OCI-LY7 (cell line): ENCODE data around the gene TMEM183A.

Source experiments
- CTCF ChIP-seq: fragments of 200-600 bp; sonication (generic); conservative IDR thresholded peaks from 2 replicates; pipeline ENCODE4 v1.5.1; 2014; ENCODE audit warnings: mild to moderate bottlenecking, antibody characterized with exemption, low read length, moderate library complexity, mixed read lengths
- EZH2phosphoT487 ChIP-seq: fragments of 200-600 bp; sonication (generic); IDR thresholded peaks from 2 replicates; pipeline ENCODE4 v1.6.1; 2018; ENCODE audit warnings: low read depth, borderline replicate concordance, mild to moderate bottlenecking, mixed run types, antibody characterized with exemption, low read length, moderate library complexity, mixed read lengths

- TF ChIP-seq CTCF = no peak
- TF ChIP-seq EZH2phosphoT487 = no peak
These were observed 21.8 kb downstream of the TMEM183A start for GRCh38 chr1:203028784-203029553.
